Breast epithelium (tissue), 4 donors: Measurements from ENCODE around the gene CD58. TPM values are rescaled to one million over a fixed set of nuclear protein-coding genes. Genes with fewer than 3 reads are reported as not detected.
"Not testable (repeated sequence)": the region's sequence is repeated elsewhere in the genome, so short reads cannot be mapped to it uniquely, and the experiment has no call there.

Source experiments
- DNase-seq, 2 donors: peaks; one replicate each; pipeline ENCODE4 v3.0.0-alpha.2; 2019; ENCODE audit warnings: low spot score in 2 of 2
- H3K27ac ChIP-seq, 2 donors: fragments of 200-600 bp; sonication (generic) in 1 of 2; one replicate each; pipeline ENCODE4 v1.5.1; 2016 to 2019; ENCODE audit warnings: mild to moderate bottlenecking in 1 of 2
- H3K27me3 ChIP-seq, 2 donors: fragments of 200-600 bp; sonication (generic) in 1 of 2; one replicate each; pipeline versions ENCODE4 v1.5.1 to v1.6.0; 2017 to 2019; ENCODE audit warnings: control low read depth in 1 of 2, mild to moderate bottlenecking in 1 of 2
- H3K36me3 ChIP-seq: fragments of 200-600 bp; one replicate; pipeline ENCODE4 v1.5.1; 2019
- H3K4me1 ChIP-seq, 2 donors: fragments of 200-600 bp; sonication (generic); one replicate each; pipeline ENCODE4 v1.5.1; 2016 to 2019; ENCODE audit warnings: control low read depth in 1 of 2
- H3K4me3 ChIP-seq, 3 donors: fragments of 200-600 bp; sonication (generic); 1 replicate in 2 of 3; 2 replicates in 1 of 3; pipeline ENCODE4 v1.5.1; 2016 to 2019; ENCODE audit warnings: mild to moderate bottlenecking in 3 of 3, moderate library complexity in 2 of 3
- H3K9me3 ChIP-seq, 2 donors: fragments of 200-600 bp; sonication (generic) in 1 of 2; one replicate each; pipeline ENCODE4 v1.5.1; 2016 to 2019; ENCODE audit warnings: control low read depth in 1 of 2
- POLR2A ChIP-seq: fragments of 450-650 bp; IDR thresholded peaks from one replicate; pipeline ENCODE4 v1.6.1; 2016; ENCODE audit warnings: antibody characterized with exemption, mild to moderate bottlenecking, moderate library complexity
- POLR2AphosphoS5 ChIP-seq, 3 donors: sonication (generic); formaldehyde crosslinking; IDR thresholded peaks; one replicate each; pipeline ENCODE4 v1.6.1; 2017; ENCODE audit warnings: antibody characterized with exemption in 3 of 3
- intact Hi-C: fragments of 100-400 bp; cut with DNase I; formaldehyde crosslinking; loops from one replicate; pipeline ENCODE4 v1.15.1; 2023; ENCODE audit warnings: low total_unique reads
- total RNA-seq, 3 donors: library from RNA; depleted of rRNA; stranded (reverse); fragments of >200 nt; gene quantifications; one replicate each; pipeline ENCODE4 v1.1.0, GENCODE V29; 2016
- TF ChIP-seq, protein P1 (sequence below), 3 donors: fragments of 450-650 bp; IDR thresholded peaks; one replicate each; pipeline ENCODE4 v1.5.1; 2016 to 2017; ENCODE audit warnings: antibody characterized with exemption in 3 of 3, mild to moderate bottlenecking in 3 of 3, moderate library complexity in 3 of 3

CD58 gene
- total RNA-seq, 3 donors from 2014 or later, result 22.0 to 31.4 (median 31.3) TPM

GRCh38 chr1:116565222-116565621, 5.6 kb downstream of the CD58 start:
- TF ChIP-seq POLR2AphosphoS5 (IDR thresholded peaks at IDR 0.05), result no peak
- Histone ChIP-seq H3K27me3 (no peaks in the 10 kb centered on the region), H3K36me3 (no peaks in the 10 kb centered on the region), H3K4me3 (no peak overlapping the region), H3K27ac (no peak overlapping the region), H3K4me1 (no peaks in the 10 kb centered on the region), H3K9me3 (peaks cover 0 to 5% of the 10 kb centered on the region in 2 donors)
- no peak for DNase-seq
- intact Hi-C loops, result no loop called here

GRCh38 chr1:116564426-116564825, 6.4 kb downstream of the CD58 start:
- no peaks in the 10 kb centered on the region for H3K4me1 ChIP-seq
- H3K27me3 ChIP-seq, result no peaks in the 10 kb centered on the region
- intact Hi-C loops, result no loop called here
- TF ChIP-seq POLR2A (no peak), POLR2AphosphoS5 (IDR thresholded peaks at IDR 0.05) (no peak)
- TF ChIP-seq, protein P1, sequence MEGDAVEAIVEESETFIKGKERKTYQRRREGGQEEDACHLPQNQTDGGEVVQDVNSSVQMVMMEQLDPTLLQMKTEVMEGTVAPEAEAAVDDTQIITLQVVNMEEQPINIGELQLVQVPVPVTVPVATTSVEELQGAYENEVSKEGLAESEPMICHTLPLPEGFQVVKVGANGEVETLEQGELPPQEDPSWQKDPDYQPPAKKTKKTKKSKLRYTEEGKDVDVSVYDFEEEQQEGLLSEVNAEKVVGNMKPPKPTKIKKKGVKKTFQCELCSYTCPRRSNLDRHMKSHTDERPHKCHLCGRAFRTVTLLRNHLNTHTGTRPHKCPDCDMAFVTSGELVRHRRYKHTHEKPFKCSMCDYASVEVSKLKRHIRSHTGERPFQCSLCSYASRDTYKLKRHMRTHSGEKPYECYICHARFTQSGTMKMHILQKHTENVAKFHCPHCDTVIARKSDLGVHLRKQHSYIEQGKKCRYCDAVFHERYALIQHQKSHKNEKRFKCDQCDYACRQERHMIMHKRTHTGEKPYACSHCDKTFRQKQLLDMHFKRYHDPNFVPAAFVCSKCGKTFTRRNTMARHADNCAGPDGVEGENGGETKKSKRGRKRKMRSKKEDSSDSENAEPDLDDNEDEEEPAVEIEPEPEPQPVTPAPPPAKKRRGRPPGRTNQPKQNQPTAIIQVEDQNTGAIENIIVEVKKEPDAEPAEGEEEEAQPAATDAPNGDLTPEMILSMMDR (IDR thresholded peaks at IDR 0.05), result no peak
- DNase-seq, result no peak
- H3K36me3 ChIP-seq, result no peaks in the 10 kb centered on the region
- no peak overlapping the region for H3K27ac ChIP-seq
- peaks cover 0 to 5% of the 10 kb centered on the region in 2 donors for H3K9me3 ChIP-seq
- H3K4me3 ChIP-seq, result no peak overlapping the region

GRCh38 chr1:116562465-116562864, 8.4 kb downstream of the CD58 start:
- H3K36me3 ChIP-seq, H3K4me1 ChIP-seq, DNase-seq, H3K9me3 ChIP-seq, H3K27me3 ChIP-seq, H3K4me3 ChIP-seq, intact Hi-C loops, H3K27ac ChIP-seq: not testable (repeated sequence)

GRCh38 chr1:116561563-116561962, 9.3 kb downstream of the CD58 start:
- H3K4me1 ChIP-seq, result no peaks in the 10 kb centered on the region

GRCh38 chr1:116560704-116561490, 9.9 kb downstream of the CD58 start:
- DNase-seq, result no peak
- no peaks in the 10 kb centered on the region for H3K4me1 ChIP-seq
- H3K4me3 ChIP-seq, result no peak overlapping the region
- TF ChIP-seq, protein P1 (IDR thresholded peaks at IDR 0.05), result no peak
- TF ChIP-seq POLR2A, result no peak
- no peak for TF ChIP-seq POLR2AphosphoS5 (IDR thresholded peaks at IDR 0.05)
- H3K36me3 ChIP-seq, result no peaks in the 10 kb centered on the region
- no peak overlapping the region for H3K27ac ChIP-seq
- H3K27me3 ChIP-seq, result no peaks in the 10 kb centered on the region
- peaks cover 0 to 5% of the 10 kb centered on the region in 2 donors for H3K9me3 ChIP-seq
- intact Hi-C loops, result no loop called here

More at GRCh38 chr1:116561563-116561962, 9.3 kb downstream of the CD58 start:
- DNase-seq, result no peak
- Histone ChIP-seq H3K27ac (no peak overlapping the region), H3K4me3 (no peak overlapping the region), H3K36me3 (no peaks in the 10 kb centered on the region), H3K9me3 (peaks cover 0 to 5% of the 10 kb centered on the region in 2 donors), H3K27me3 (no peaks in the 10 kb centered on the region)
- intact Hi-C loops, result no loop called here
- TF ChIP-seq, protein P1 (IDR thresholded peaks at IDR 0.05), result no peak
- TF ChIP-seq POLR2A, result no peak
- TF ChIP-seq POLR2AphosphoS5 (IDR thresholded peaks at IDR 0.05), result no peak

- no peaks in the 10 kb centered on the region for H3K27me3 ChIP-seq
- no peaks in the 10 kb centered on the region for H3K36me3 ChIP-seq
- TF ChIP-seq POLR2AphosphoS5 (IDR thresholded peaks at IDR 0.05), result no peak
- TF ChIP-seq, protein P1 (IDR thresholded peaks at IDR 0.05), result no peak
- no peak for TF ChIP-seq POLR2A
- no peak overlapping the region for H3K27ac ChIP-seq
- H3K4me3 ChIP-seq, result no peak overlapping the region
- H3K9me3 ChIP-seq, result peaks cover 0 to 5% of the 10 kb centered on the region in 2 donors
- intact Hi-C loops, result no loop called here
- DNase-seq, result no peak
- no peaks in the 10 kb centered on the region for H3K4me1 ChIP-seq
These were observed 11.5 kb downstream of the CD58 start for GRCh38 chr1:116559304-116559761.
